Left lung (tissue), 14 donors: ENCODE results near the gene IKBKG. TPM values are rescaled to one million over a fixed set of nuclear protein-coding genes. Genes with fewer than 3 reads are reported as not detected.
A peak's percentile ranks its signal among the peaks of the same experiment; 100 is the strongest.
"Not testable (repeated sequence)": the region's sequence is repeated elsewhere in the genome, so short reads cannot be mapped to it uniquely, and the experiment has no call there.

Source experiments
- ATAC-seq: fragments of 200-7000 bp; cut with Tn5 transposase; one replicate; pipeline ENCODE4 v1.9.1; 2020; ENCODE audit warnings: moderate library complexity
- DNase-seq, 4 donors: peaks; one replicate each; pipeline ENCODE4 v3.0.0-alpha.2; 2013 to 2020
- H3K27ac ChIP-seq, 2 donors: fragments of 200-600 bp; sonication (generic) in 1 of 2; one replicate each; pipeline versions ENCODE4 v1.5.0 to v1.8.0; 2020 to 2021
- H3K27me3 ChIP-seq, 2 donors: fragments of 200-600 bp; sonication (generic) in 1 of 2; one replicate each; pipeline versions ENCODE4 v1.5.0 to v1.8.0; 2020 to 2021
- H3K36me3 ChIP-seq, 2 donors: fragments of 200-600 bp; sonication (generic) in 1 of 2; one replicate each; pipeline versions ENCODE4 v1.5.0 to v1.8.0; 2020 to 2021
- H3K4me1 ChIP-seq, 2 donors: fragments of 200-600 bp; one replicate each; pipeline ENCODE4 v1.8.0; 2021
- H3K4me3 ChIP-seq, 2 donors: fragments of 200-600 bp; sonication (generic) in 1 of 2; one replicate each; pipeline versions ENCODE4 v1.5.0 to v1.8.0; 2020 to 2021; ENCODE audit warnings: mild to moderate bottlenecking in 1 of 2
- H3K9me3 ChIP-seq, 2 donors: fragments of 200-600 bp; sonication (generic) in 1 of 2; one replicate each; pipeline versions ENCODE4 v1.5.0 to v1.8.0; 2020 to 2021
- intact Hi-C, 2 donors: fragments of 100-400 bp; cut with DNase I; formaldehyde crosslinking; loops; one replicate each; pipeline versions ENCODE4 v1.11.2 to v1.14.2; 2022
- long read RNA-seq, 12 donors: library from polyadenylated mRNA in 2 of 12; unstranded in 2 of 12; transcript quantifications; one replicate each; pipeline ENCODE4 v2.0.0 and lab custom pipeline, GENCODE V29; 2019 to 2026
- polyA plus RNA-seq, 6 donors: library from polyadenylated mRNA; unstranded; fragments of 120-200 nt; gene quantifications; one replicate each; pipeline ENCODE4 v1.2.1, GENCODE V29; 2013; ENCODE audit not compliant: insufficient read length in 6 of 6
- total RNA-seq, 2 donors: library from RNA; stranded (reverse); fragmentation: NEBNext Ultra II Directional; extraction: Animal tissue kit (Norgen Biotek cat#: 25700); gene quantifications; one replicate each; pipeline ENCODE4 v1.2.1, GENCODE V29; 2021
- TF ChIP-seq, protein P1 (sequence below), 2 donors: fragments of 200-600 bp; sonication (generic) in 1 of 2; IDR thresholded peaks; one replicate each; pipeline versions ENCODE4 v1.5.0 to v1.8.0; 2021; ENCODE audit warnings: antibody characterized with exemption in 2 of 2
- donor health status: DM: no; HTN: yes; CAD: no.
- donor health status: DM: no; HTN: no; CAD: no.

IKBKG gene
- total RNA-seq, result 10 to 100 TPM; 28.1 to 52.5 TPM
- polyA plus RNA-seq, result 10 to 100 TPM; 14.2 to 23.0 (median 15.1) TPM
- long read RNA-seq, donor 1, partial matches to known transcripts, result 51 of 59 reads
- long read RNA-seq, donor 1, other reads (novel, unspliced or antisense), result 5 of 59 reads
- long read RNA-seq, donor 2, partial matches to known transcripts, result 0 of 4 reads
- long read RNA-seq, donor 2, other reads (novel, unspliced or antisense), result 0 of 4 reads
- long read RNA-seq, donor 3, partial matches to known transcripts, result 0 of 3 reads
- long read RNA-seq, donor 3, other reads (novel, unspliced or antisense), result 0 of 3 reads
- long read RNA-seq, donor 4, partial matches to known transcripts, result 0 of 6 reads
- long read RNA-seq, donor 4, other reads (novel, unspliced or antisense), result 4 of 6 reads
- long read RNA-seq, donor 5, transcript IKBKG-206 (10 exons, 2,299 nt), result major isoform, 6 of 6 reads
- long read RNA-seq, donor 5, partial matches to known transcripts, result 0 of 6 reads
- long read RNA-seq, donor 5, other reads (novel, unspliced or antisense), result 0 of 6 reads
- long read RNA-seq, donor 6, transcript IKBKG-206 (10 exons, 2,299 nt), result major isoform, 5 of 5 reads
- long read RNA-seq, donor 6, partial matches to known transcripts, result 0 of 5 reads
- long read RNA-seq, donor 6, other reads (novel, unspliced or antisense), result 0 of 5 reads
- long read RNA-seq, donor 7, partial matches to known transcripts, result 0 of 1 reads
- long read RNA-seq, donor 7, other reads (novel, unspliced or antisense), result 0 of 1 reads
- long read RNA-seq, donor 8, partial matches to known transcripts, result 0 of 3 reads
- long read RNA-seq, donor 8, other reads (novel, unspliced or antisense), result 0 of 3 reads
- long read RNA-seq, donor 9, result 0 reads
- long read RNA-seq, donor 10, transcript IKBKG-206 (10 exons, 2,299 nt), result major isoform, 7 of 13 reads
- long read RNA-seq, donor 10, partial matches to known transcripts, result 1 of 13 reads
- long read RNA-seq, donor 10, other reads (novel, unspliced or antisense), result 5 of 13 reads
- long read RNA-seq, donor 11, transcript IKBKG-206 (10 exons, 2,299 nt), result major isoform, 6 of 6 reads
- long read RNA-seq, donor 11, partial matches to known transcripts, result 0 of 6 reads
- long read RNA-seq, donor 11, other reads (novel, unspliced or antisense), result 0 of 6 reads
- long read RNA-seq, donor 12, partial matches to known transcripts, result 0 of 3 reads
- long read RNA-seq, donor 12, other reads (novel, unspliced or antisense), result 0 of 3 reads

GRCh38 chrX:154547245-154548027 lies at the start of gene IKBKG:
Gene IKBKG (plus strand): TSS chrX:154547620. CDS start chrX:154552003, 4,383 bp downstream.
- ATAC-seq (peak; percentile 92), DNase-seq (peak; percentile 87 to 94 (median 92))
- intact Hi-C loops, result no loop called here
- H3K4me3 ChIP-seq, result peak within 1 kb of the TSS; percentile 50 to 63
- no peaks in the 10 kb centered on the region for H3K9me3 ChIP-seq
- TF ChIP-seq, protein P1, sequence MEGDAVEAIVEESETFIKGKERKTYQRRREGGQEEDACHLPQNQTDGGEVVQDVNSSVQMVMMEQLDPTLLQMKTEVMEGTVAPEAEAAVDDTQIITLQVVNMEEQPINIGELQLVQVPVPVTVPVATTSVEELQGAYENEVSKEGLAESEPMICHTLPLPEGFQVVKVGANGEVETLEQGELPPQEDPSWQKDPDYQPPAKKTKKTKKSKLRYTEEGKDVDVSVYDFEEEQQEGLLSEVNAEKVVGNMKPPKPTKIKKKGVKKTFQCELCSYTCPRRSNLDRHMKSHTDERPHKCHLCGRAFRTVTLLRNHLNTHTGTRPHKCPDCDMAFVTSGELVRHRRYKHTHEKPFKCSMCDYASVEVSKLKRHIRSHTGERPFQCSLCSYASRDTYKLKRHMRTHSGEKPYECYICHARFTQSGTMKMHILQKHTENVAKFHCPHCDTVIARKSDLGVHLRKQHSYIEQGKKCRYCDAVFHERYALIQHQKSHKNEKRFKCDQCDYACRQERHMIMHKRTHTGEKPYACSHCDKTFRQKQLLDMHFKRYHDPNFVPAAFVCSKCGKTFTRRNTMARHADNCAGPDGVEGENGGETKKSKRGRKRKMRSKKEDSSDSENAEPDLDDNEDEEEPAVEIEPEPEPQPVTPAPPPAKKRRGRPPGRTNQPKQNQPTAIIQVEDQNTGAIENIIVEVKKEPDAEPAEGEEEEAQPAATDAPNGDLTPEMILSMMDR (IDR thresholded peaks at IDR 0.05), result no peak
- H3K4me1 ChIP-seq, result peaks cover 0 to 57% of the 10 kb centered on the region in 2 donors
- H3K27me3 ChIP-seq, result no peaks in the 10 kb centered on the region
- H3K27ac ChIP-seq, result peak within 1 kb of the TSS; percentile 67 to 93
- H3K36me3 ChIP-seq, result no peaks in the 10 kb centered on the region

DNA sequence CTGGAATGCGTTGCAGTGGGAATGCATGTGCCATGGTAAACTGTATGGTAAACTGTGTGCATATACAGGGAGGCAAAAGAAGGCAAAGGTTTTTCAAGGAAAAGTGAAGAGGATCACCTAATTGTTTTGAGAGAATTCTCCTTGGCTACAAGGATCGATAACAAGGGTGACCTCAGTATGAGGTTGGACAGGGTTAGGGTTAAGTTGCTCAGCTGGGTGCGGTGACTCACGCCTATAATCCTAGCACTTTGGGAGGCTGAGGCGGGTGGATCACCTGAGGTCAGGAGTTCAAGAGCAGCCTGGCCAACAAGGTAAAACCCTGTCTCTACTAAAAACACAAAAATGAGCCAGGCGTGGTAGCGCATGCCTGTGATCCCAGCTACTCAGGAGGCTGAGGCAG lies 46.0 kb upstream of the IKBKG start:
- DNase-seq, H3K27me3 ChIP-seq, intact Hi-C loops, H3K27ac ChIP-seq, H3K4me3 ChIP-seq, H3K9me3 ChIP-seq, ATAC-seq, H3K4me1 ChIP-seq: not testable (repeated sequence)
- peaks cover 0 to 12% of the 10 kb centered on the region in 2 donors for H3K36me3 ChIP-seq

DNA sequence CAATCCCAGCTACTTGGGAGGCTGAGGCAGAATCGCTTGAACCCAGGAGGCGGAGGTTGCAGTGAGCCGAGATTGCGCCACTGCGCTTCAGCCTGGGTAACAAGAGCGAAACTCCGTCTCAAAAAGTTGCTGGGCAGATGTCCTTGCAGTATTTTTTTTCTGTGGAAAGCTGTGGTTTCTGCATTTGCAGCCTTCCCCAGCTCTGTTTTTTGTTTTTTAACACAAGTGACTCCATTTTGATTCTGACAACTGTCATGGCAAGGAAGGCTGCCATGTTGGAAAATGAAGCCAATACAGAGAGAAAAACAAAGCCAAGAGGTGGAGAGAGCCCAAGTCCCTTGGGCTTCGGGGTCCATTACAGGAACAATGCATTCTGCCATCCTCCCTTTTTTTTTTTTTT lies 45.3 kb upstream of the IKBKG start:
- H3K4me3 ChIP-seq, result no peak overlapping the region
- no peak for ATAC-seq
- peaks cover 0 to 18% of the 10 kb centered on the region in 2 donors for H3K36me3 ChIP-seq
- no peaks in the 10 kb centered on the region for H3K27me3 ChIP-seq
- peaks cover 0 to 5% of the 10 kb centered on the region in 2 donors for H3K4me1 ChIP-seq
- DNase-seq, result no peak
- H3K9me3 ChIP-seq, result no peaks in the 10 kb centered on the region
- no peak overlapping the region for H3K27ac ChIP-seq
- intact Hi-C loops, result no loop called here
- TF ChIP-seq, protein P1 (IDR thresholded peaks at IDR 0.05), result no peak

DNA sequence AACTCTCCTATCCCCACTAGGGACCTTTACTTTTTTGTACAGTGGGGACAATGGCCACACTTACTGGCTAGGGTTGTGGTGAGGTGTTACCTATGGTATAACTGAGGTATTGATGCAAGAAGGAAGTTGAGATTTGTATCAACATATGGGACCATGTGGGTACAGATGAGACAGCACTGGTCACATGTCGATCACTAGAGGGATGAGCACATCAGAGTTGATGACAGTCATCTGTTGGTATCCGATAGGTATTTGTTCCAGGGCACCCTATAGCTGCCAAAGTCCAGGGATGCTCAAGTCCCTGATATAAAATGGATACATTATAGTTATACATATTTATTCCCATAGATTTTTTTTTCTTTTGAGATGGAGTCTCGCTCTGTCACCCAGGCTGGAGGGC lies 44.4 kb upstream of the IKBKG start:
- no peaks in the 10 kb centered on the region for H3K27me3 ChIP-seq
- H3K9me3 ChIP-seq, result no peaks in the 10 kb centered on the region
- TF ChIP-seq, protein P1 (IDR thresholded peaks at IDR 0.05), result no peak
- no peak for DNase-seq
- ATAC-seq, result no peak
- intact Hi-C loops, result no loop called here
- no peaks in the 10 kb centered on the region for H3K4me1 ChIP-seq
- peaks cover 0 to 27% of the 10 kb centered on the region in 2 donors for H3K36me3 ChIP-seq
- H3K4me3 ChIP-seq, result no peak overlapping the region
- no peak overlapping the region for H3K27ac ChIP-seq

GRCh38 chrX:154505734-154506133 lies 41.7 kb upstream of the IKBKG start:
- DNase-seq (no peak), ATAC-seq (peak; percentile 30)
- Histone ChIP-seq H3K9me3 (no peaks in the 10 kb centered on the region), H3K36me3 (peaks cover 0 to 29% of the 10 kb centered on the region in 2 donors), H3K27ac (no peak overlapping the region), H3K4me1 (no peaks in the 10 kb centered on the region), H3K4me3 (no peak overlapping the region), H3K27me3 (no peaks in the 10 kb centered on the region)
- TF ChIP-seq, protein P1 (IDR thresholded peaks at IDR 0.05), result no peak
- intact Hi-C loops, result no loop called here
